NCI-H82 (cell line): ENCODE measurements around the gene DRD3.
A peak's percentile ranks its signal among the peaks of the same experiment; 100 is the strongest.

Source experiments
- DNase-seq: peaks from one replicate; lab custom pipeline; 2025; lab: John Stamatoyannopoulos, UW

Gene DRD3

GRCh38 chr3:114179575-114179974 is 723 bp upstream of the DRD3 start:
- DNase-seq: peak; percentile 52

GRCh38 chr3:114176890-114177289 is 2.0 kb downstream of the DRD3 start:
- DNase-seq: no peak

- no peak for DNase-seq
Measured at GRCh38 chr3:114176487-114176886, 2.4 kb downstream of the DRD3 start.

GRCh38 chr3:114175204-114175987 is 3.5 kb downstream of the DRD3 start:
- no peak for DNase-seq

- DNase-seq: no peak
Measured at GRCh38 chr3:114171677-114172076, 7.2 kb downstream of the DRD3 start.

- DNase-seq: no peak
Measured at GRCh38 chr3:114168150-114168549, 10.7 kb downstream of the DRD3 start.

GRCh38 chr3:114157321-114157720 is 21.5 kb downstream of the DRD3 start:
- DNase-seq: no peak

GRCh38 chr3:114155370-114155821 is 23.5 kb downstream of the DRD3 start:
- DNase-seq: peak; percentile 60

- DNase-seq: no peak
Measured at GRCh38 chr3:114154321-114154821, 24.5 kb downstream of the DRD3 start.

- DNase-seq: peak; percentile 92
Measured at GRCh38 chr3:114152519-114153151, 26.2 kb downstream of the DRD3 start.

- DNase-seq: peak; percentile 72
Measured at GRCh38 chr3:114151091-114151490, 27.8 kb downstream of the DRD3 start.

GRCh38 chr3:114147251-114147650 is 31.6 kb downstream of the DRD3 start:
- DNase-seq: no peak

- peak; percentile 61 for DNase-seq
Measured at GRCh38 chr3:114144909-114145688, 33.8 kb downstream of the DRD3 start.

- DNase-seq: no peak
Measured at GRCh38 chr3:114143817-114144216, 35.0 kb downstream of the DRD3 start.

- no peak for DNase-seq
Measured at GRCh38 chr3:114139836-114140235, 39.0 kb downstream of the DRD3 start.

GRCh38 chr3:114133947-114134346 is 44.9 kb downstream of the DRD3 start:
- no peak for DNase-seq

GRCh38 chr3:114132500-114132899 is 46.4 kb downstream of the DRD3 start:
- DNase-seq: no peak

GRCh38 chr3:114128826-114129225 is 50.0 kb downstream of the DRD3 start:
- no peak for DNase-seq

- DNase-seq: no peak
Measured at GRCh38 chr3:114128231-114128630, 50.6 kb downstream of the DRD3 start.

GRCh38 chr3:114127517-114127916 is 51.3 kb downstream of the DRD3 start:
- no peak for DNase-seq

- no peak for DNase-seq
Measured at GRCh38 chr3:114126461-114126860, 52.4 kb downstream of the DRD3 start.

GRCh38 chr3:114122027-114122709 is 56.7 kb downstream of the DRD3 start:
- no peak for DNase-seq
